OCI-LY7 (cell line): Measurements from ENCODE around the gene CNPPD1. TPM values are rescaled to one million over a fixed set of nuclear protein-coding genes. Genes with fewer than 3 reads are reported as not detected.

ENCODE experiments used
- BruUV-seq: library from RNA; stranded (reverse); fragments of 400-500 nt; replicated peaks from 2 replicates; lab custom pipeline; 2021; lab: Mats Ljungman, UMichigan
- CTCF ChIA-PET: fragments of 300-600 bp; sonication (Branson Sonifier 250); formaldehyde crosslinking; loops from one replicate; lab custom pipeline; 2022; ENCODE audit warnings: antibody characterized with exemption; ENCODE audit not compliant: unreplicated experiment; lab: Charles Lee
- POLR2A ChIA-PET: fragments of 300-600 bp; sonication (Branson Sonifier 250); formaldehyde crosslinking; loops from one replicate; lab custom pipeline; 2022; ENCODE audit warnings: antibody characterized with exemption; lab: Charles Lee
- DNase-seq: peaks from one replicate; pipeline ENCODE4 v3.0.0-alpha.2; 2015; ENCODE audit warnings: low spot score
- H2AFZ ChIP-seq: fragments of 200-600 bp; sonication (generic), shearing (Covaris generic); 2 replicates; pipeline ENCODE4 v1.6.1; 2014; ENCODE audit warnings: mild to moderate bottlenecking, antibody characterized with exemption, low read length, moderate library complexity
- H3K27ac ChIP-seq: fragments of 200-600 bp; sonication (generic); 2 replicates; pipeline ENCODE4 v1.5.1; 2014; ENCODE audit warnings: mixed run types, low read depth, mild to moderate bottlenecking, moderate library complexity, low read length, inconsistent platforms; ENCODE audit not compliant: poor library complexity, severe bottlenecking
- H3K36me3 ChIP-seq: fragments of 200-600 bp; sonication (generic); 2 replicates; pipeline ENCODE4 v1.6.1; 2014; ENCODE audit warnings: mild to moderate bottlenecking, antibody characterized with exemption, low read length, moderate library complexity, mixed read lengths; ENCODE audit not compliant: insufficient read depth
- H3K4me1 ChIP-seq: fragments of 200-600 bp; sonication (generic); 2 replicates; pipeline ENCODE4 v1.5.1; 2014; ENCODE audit warnings: mild to moderate bottlenecking, low read length; ENCODE audit not compliant: insufficient read depth, poor library complexity, severe bottlenecking
- H3K4me2 ChIP-seq: fragments of 200-600 bp; sonication (generic); 2 replicates; pipeline ENCODE4 v1.6.1; 2014; ENCODE audit warnings: mild to moderate bottlenecking, low read length
- H3K4me3 ChIP-seq: fragments of 200-600 bp; sonication (generic); 2 replicates; pipeline ENCODE4 v1.5.1; 2014; ENCODE audit warnings: mild to moderate bottlenecking, low read depth, low read length; ENCODE audit not compliant: poor library complexity, severe bottlenecking
- H3K79me2 ChIP-seq: fragments of 200-600 bp; sonication (generic); 2 replicates; pipeline ENCODE4 v1.6.1; 2016; ENCODE audit warnings: low read depth, mild to moderate bottlenecking, low read length, moderate library complexity, mixed read lengths; ENCODE audit not compliant: insufficient read depth
- H3K9me2 ChIP-seq: fragments of 200-600 bp; sonication (generic); 2 replicates; pipeline ENCODE4 v1.6.1; 2016; ENCODE audit warnings: mild to moderate bottlenecking, low read length, mixed read lengths; ENCODE audit not compliant: insufficient read depth
- H3K9me3 ChIP-seq: fragments of 200-600 bp; sonication (generic); 2 replicates; pipeline ENCODE4 v1.6.1; 2014; ENCODE audit warnings: mild to moderate bottlenecking, mixed run types, low read length, mixed read lengths
- H4K20me1 ChIP-seq: fragments of 200-600 bp; sonication (generic); 2 replicates; pipeline ENCODE4 v1.6.1; 2014; ENCODE audit warnings: mild to moderate bottlenecking, antibody characterized with exemption, low read length, moderate library complexity, mixed read lengths; ENCODE audit not compliant: insufficient read depth
- CTCF ChIP-seq: fragments of 200-600 bp; sonication (generic); conservative IDR thresholded peaks from 2 replicates; pipeline ENCODE4 v1.5.1; 2014; ENCODE audit warnings: mild to moderate bottlenecking, antibody characterized with exemption, low read length, moderate library complexity, mixed read lengths
- EZH2phosphoT487 ChIP-seq: fragments of 200-600 bp; sonication (generic); IDR thresholded peaks from 2 replicates; pipeline ENCODE4 v1.6.1; 2018; ENCODE audit warnings: low read depth, borderline replicate concordance, mild to moderate bottlenecking, mixed run types, antibody characterized with exemption, low read length, moderate library complexity, mixed read lengths
- intact Hi-C: fragments of 100-400 bp; cut with micrococcal nuclease; formaldehyde crosslinking; loops from one replicate; pipeline ENCODE4 v1.10.0; 2022; ENCODE audit not compliant: unreplicated experiment
- total RNA-seq, 2 experiments: library from RNA; depleted of rRNA in 1 of 2; stranded (reverse); fragments of >200 nt in 1 of 2; shearing (Covaris generic) in 1 of 2; gene quantifications; 2 replicates each; pipeline ENCODE4 v1.2.3, GENCODE V29; 2014 to 2022

Gene CNPPD1
- total RNA-seq, 2 experiments from 2014 or later = 39.2 to 68.2 TPM

- TF ChIP-seq CTCF = no peak
- peaks cover 17% of the 10 kb centered on the region for H3K4me1 ChIP-seq
- H3K9me3 ChIP-seq = peaks cover 8% of the 10 kb centered on the region; the same call in 1 of the 2 replicates
- ChIA-PET CTCF (interaction anchor here (0.6 kb wide), 1 partner anchor 10 kb away, joined by 7 read pairs; no protein-coding TSS in a partner anchor), POLR2A (interaction anchor here (0.7 to 2.0 kb wide), 11 partner anchors 20 to 72 kb away, joined by 3 to 23 read pairs (median 4); partner anchors contain the start of genes CNPPD1, DNAJB2, GLB1L and STK16)
- DNase-seq = no peak
- intact Hi-C loops = loop anchor here (1.0 kb wide), 1 partner anchor 38 kb away; the partner anchor contains the start of genes GLB1L and STK16
- peaks cover 42% of the 10 kb centered on the region for H3K36me3 ChIP-seq
- peak overlapping the region; percentile 76 for H3K27ac ChIP-seq
- BruUV-seq = no TSS peak
- H3K79me2 ChIP-seq = peaks cover 4% of the 10 kb centered on the region; the same call in 1 of the 2 replicates
- H3K9me2 ChIP-seq = no peaks in the 10 kb centered on the region
- no peak overlapping the region for H2AFZ ChIP-seq
- H3K4me2 ChIP-seq = peak overlapping the region; percentile 93
- peak overlapping the region; percentile 69 for H3K4me3 ChIP-seq
- H4K20me1 ChIP-seq = no peaks in the 10 kb centered on the region
Observed at GRCh38 chr2:219207134-219207883, 30.6 kb upstream of the CNPPD1 start.

DNA sequence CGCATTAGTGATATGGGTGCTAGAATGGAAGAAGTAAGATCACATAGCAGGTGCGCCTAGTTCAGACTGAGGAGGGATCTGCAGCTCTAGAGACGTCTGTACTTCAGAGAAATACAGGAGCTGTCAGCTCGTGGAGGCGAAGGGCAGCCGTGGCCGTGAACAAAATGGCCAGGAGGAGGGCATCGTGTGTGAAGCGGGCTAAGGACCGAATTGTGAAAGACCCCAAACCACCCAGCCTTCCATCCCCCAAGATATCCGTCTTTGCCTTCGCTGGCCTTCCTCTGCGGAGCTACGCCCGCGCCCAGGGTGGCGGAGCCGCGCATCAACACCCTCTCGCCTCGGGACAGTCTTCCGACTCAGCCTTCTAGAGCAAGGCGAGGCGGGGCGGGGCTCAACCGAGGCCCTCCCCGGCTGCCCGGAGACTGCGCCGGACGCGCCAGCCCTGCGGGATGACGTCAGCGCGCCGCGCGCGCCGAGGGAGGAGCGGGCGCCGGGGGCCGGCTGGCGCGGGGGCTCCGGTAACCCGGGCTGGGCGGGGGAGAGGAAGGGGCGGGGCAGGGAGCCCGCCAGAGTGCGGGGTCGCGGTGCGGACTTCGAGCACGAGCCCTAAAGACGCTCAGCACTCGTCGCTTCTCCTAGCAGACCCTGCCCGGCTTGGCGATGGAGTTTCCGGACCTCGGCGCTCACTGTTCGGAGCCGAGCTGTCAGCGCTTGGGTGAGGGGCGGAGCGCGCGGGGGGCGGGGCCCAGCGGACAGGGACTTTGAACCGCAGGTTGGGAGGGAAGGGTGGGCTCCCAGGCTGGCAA lies 29.8 kb upstream of the CNPPD1 start, which contains the start of gene ZFAND2B:
Gene ZFAND2B, plus strand, starts transcription at position 455 of the 806 bp plus-strand sequence. Its CDS starts 206 bp downstream, at position 661.
- peak; percentile 97 for DNase-seq
- peak within 1 kb of the TSS; percentile 69 for H3K4me3 ChIP-seq
- peaks cover 17% of the 10 kb centered on the region for H3K4me1 ChIP-seq
- H3K4me2 ChIP-seq = peak within 1 kb of the TSS; percentile 93
- peaks cover 38% of the 10 kb centered on the region for H3K36me3 ChIP-seq
- CTCF ChIA-PET = interaction anchor here (0.5 to 1.4 kb wide), 3 partner anchors 9 to 89 kb away, joined by 4 to 7 read pairs (median 5); no protein-coding TSS in a partner anchor
- TF ChIP-seq CTCF (no peak), EZH2phosphoT487 (no peak)
- BruUV-seq = TSS peak; percentile 86
- H2AFZ ChIP-seq = peak within 1 kb of the TSS; percentile 85
- no peaks in the 10 kb centered on the region for H4K20me1 ChIP-seq
- intact Hi-C loops = loop anchor here (1.0 kb wide), 6 partner anchors 23 to 71 kb away; partner anchors contain the start of genes ANKZF1, ATG9A, GLB1L and NHEJ1
- H3K79me2 ChIP-seq = peaks cover 4% of the 10 kb centered on the region; the same call in 1 of the 2 replicates
- peak within 1 kb of the TSS; percentile 76 for H3K27ac ChIP-seq
- peaks cover 8% of the 10 kb centered on the region; the same call in 1 of the 2 replicates for H3K9me3 ChIP-seq
- no peaks in the 10 kb centered on the region for H3K9me2 ChIP-seq
- POLR2A ChIA-PET = interaction anchor here (0.6 to 2.0 kb wide), 20 partner anchors 10 to 86 kb away, joined by 3 to 23 read pairs (median 4); partner anchors contain the start of genes CNPPD1, DNAJB2, GLB1L and STK16
